C4-2B (cell line): ENCODE measurements around the gene DCHS1.

ENCODE experiments used
- ZFX ChIP-seq: fragments of 450-650 bp; IDR thresholded peaks from 2 replicates; pipeline ENCODE4 v1.6.1; 2017
- TF ChIP-seq, protein P1 (sequence below): fragments of 450-650 bp; conservative IDR thresholded peaks from 2 replicates; pipeline ENCODE4 v1.5.1; 2017; ENCODE audit warnings: mild to moderate bottlenecking

DNA sequence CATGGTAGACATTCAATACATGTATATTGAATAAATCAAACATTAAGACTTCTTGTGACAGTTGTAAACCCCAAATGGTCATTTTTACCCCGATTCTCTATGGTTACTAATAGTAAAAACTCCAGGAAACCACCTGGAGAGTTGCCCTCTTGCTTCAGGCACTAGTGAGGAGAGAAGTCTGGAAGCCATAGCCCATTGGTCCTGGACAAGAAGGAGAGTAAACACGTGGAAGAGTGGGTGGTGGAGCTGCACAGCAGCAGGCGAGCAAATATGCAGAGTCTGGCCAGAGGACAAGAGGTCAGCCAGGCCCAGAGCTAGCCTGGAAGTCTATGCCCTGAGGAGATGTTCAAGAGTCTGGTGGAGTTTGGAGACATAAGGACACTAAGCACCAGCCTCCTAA lies 17.7 kb downstream of the DCHS1 start:
- TF ChIP-seq, protein P1, sequence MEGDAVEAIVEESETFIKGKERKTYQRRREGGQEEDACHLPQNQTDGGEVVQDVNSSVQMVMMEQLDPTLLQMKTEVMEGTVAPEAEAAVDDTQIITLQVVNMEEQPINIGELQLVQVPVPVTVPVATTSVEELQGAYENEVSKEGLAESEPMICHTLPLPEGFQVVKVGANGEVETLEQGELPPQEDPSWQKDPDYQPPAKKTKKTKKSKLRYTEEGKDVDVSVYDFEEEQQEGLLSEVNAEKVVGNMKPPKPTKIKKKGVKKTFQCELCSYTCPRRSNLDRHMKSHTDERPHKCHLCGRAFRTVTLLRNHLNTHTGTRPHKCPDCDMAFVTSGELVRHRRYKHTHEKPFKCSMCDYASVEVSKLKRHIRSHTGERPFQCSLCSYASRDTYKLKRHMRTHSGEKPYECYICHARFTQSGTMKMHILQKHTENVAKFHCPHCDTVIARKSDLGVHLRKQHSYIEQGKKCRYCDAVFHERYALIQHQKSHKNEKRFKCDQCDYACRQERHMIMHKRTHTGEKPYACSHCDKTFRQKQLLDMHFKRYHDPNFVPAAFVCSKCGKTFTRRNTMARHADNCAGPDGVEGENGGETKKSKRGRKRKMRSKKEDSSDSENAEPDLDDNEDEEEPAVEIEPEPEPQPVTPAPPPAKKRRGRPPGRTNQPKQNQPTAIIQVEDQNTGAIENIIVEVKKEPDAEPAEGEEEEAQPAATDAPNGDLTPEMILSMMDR = no peak
- no peak for TF ChIP-seq ZFX
